Fibroblast of the aortic adventitia (primary cell): ENCODE measurements around the gene UQCR11. TPM values are rescaled to one million over a fixed set of nuclear protein-coding genes. Genes with fewer than 3 reads are reported as not detected.
A peak's percentile ranks its signal among the peaks of the same experiment; 100 is the strongest.

Experiments used
- DNase-seq: peaks from one replicate; pipeline ENCODE4 v3.0.0-alpha.2; 2010; ENCODE audit warnings: low read depth
- H3K4me3 ChIP-seq: 2 replicates; pipeline ENCODE4 v1.5.1; 2011; ENCODE audit warnings: low read depth, mild to moderate bottlenecking, control low read depth, low read length, moderate library complexity
- CTCF ChIP-seq: IDR thresholded peaks from 2 replicates; pipeline ENCODE4 v1.5.1; 2011; ENCODE audit warnings: mild to moderate bottlenecking, low read length, control low read depth, inconsistent platforms; ENCODE audit not compliant: insufficient read depth
- total RNA-seq: library from RNA; depleted of rRNA; stranded (reverse); fragments of >200 nt; gene quantifications from 2 replicates; pipeline ENCODE4 v1.2.3, GENCODE V29; 2012; ENCODE audit warnings: low replicate concordance

Gene UQCR11
- total RNA-seq: 28.9 and 37.6 TPM in 2 replicates

DNA sequence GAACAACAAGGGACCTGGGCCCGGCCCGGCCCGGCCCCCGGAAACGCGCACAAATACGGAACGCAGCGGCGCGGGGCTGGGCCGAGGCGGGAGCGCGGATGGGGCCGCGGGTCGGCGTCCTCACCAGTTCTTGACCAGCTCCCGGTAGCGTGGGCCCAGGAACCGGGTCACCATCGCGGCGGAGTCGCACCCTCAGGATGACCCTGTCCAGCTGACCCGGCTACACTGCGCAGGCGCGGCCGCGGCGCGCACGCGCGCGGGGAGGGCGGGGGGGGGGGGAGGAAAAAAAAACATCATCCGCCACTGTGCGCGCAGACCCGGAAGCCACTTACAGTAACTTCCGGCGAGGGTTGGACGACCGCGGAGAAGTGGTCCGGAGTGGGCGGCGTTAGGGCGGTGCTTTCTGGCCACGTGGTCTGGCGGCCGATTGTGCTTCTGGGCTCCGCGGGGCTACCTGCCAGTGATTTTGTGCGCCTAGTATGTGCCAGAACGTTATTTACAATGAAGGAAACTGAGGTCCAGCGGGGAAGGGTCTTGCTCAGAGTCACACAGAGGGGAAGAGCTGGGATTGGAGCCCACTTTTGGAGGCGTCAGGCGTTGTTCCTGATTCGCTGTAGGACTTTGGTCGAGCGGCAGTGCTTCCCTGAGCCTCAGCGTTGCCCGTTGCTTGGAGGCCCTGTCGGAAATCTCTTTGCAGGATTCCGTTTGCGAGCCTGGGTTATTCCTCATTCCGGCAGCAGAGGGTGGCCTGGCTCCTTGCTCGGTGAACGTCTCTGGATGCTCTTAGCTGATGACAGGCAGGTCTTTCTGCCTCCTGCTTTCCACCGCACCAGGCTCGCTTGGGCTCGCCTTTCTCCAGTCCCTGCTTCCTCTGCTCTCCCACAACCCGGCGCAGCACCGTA, at the start of gene UQCR11:
UQCR11 (minus strand) TSS at position 227 of the 902 bp plus-strand sequence; CDS start at position 174, 53 bp downstream.
- peak; percentile 97 for DNase-seq
- H3K4me3 ChIP-seq: peak within 1 kb of the TSS; percentile 95
- peak; percentile 78 for TF ChIP-seq CTCF

- no peak for DNase-seq
- no peak overlapping the region for H3K4me3 ChIP-seq
- TF ChIP-seq CTCF: no peak
Observed at GRCh38 chr19:1654178-1654792, 49.0 kb upstream of the UQCR11 start.

- peak overlapping the region; percentile 72 for H3K4me3 ChIP-seq
- no peak for DNase-seq
- no peak for TF ChIP-seq CTCF
Observed at GRCh38 chr19:1653300-1653628, 48.0 kb upstream of the UQCR11 start.

GRCh38 chr19:1652471-1653299, 47.4 kb upstream of the UQCR11 start, which contains the start of gene TCF3:
TSS of gene TCF3 (minus strand) at chr19:1652615. CDS start at chr19:1650248, 2,367 bp downstream.
- no peak for TF ChIP-seq CTCF
- peak within 1 kb of the TSS; percentile 82 for H3K4me3 ChIP-seq
- DNase-seq: peak; percentile 99

GRCh38 chr19:1651568-1652291, 46.5 kb upstream of the UQCR11 start:
- TF ChIP-seq CTCF: no peak
- peak; percentile 13 for DNase-seq
- peak overlapping the region; percentile 80 for H3K4me3 ChIP-seq
